Neural progenitor cell (in vitro differentiated cells): ENCODE measurements around the gene GPR137C.

Experiments used
- CTCF ChIP-seq: fragments of 200-600 bp; sonication (generic); IDR thresholded peaks from 2 replicates; pipeline ENCODE4 v1.5.1; 2017; ENCODE audit warnings: antibody characterized with exemption, mild to moderate bottlenecking
- EZH2phosphoT487 ChIP-seq: fragments of 200-600 bp; sonication (generic); IDR thresholded peaks from 2 replicates; pipeline ENCODE4 v1.6.1; 2017; ENCODE audit warnings: antibody characterized with exemption

DNA sequence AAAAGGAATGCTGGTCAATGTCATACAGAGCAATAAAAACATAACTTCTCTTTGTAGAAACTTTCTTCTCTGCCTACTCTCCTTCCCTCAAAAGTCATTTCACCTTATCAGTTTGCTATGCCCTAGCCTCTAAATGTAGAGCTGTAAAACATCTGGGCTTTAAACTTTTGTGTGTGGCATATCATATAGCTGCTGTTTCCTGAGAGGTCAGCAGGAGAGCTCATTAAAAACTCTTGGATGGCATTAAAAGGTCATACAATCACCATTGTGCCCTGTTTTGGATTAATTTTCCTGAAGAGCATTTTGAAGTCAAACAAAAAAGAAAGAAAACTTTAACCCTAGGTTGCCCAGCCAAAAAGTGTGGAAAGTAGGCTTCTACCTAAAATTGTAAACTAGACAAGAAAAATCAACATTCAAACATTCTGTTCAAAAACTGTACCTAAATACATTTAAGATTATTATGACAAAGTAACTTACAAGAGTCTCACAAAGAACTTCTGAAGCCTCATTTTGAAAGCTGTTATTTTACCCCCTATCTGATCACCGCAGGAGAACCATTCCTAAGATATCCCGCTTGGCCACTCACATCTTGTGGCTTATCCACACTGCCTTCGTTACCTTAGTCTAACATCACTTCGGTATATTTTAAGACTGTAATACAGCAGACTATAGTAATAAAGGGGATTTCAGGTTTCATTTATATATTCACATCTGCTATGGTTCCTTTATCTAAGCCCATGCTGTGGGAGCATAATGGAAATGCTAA lies 38.4 kb upstream of the GPR137C start:
- no peak for TF ChIP-seq CTCF
- TF ChIP-seq EZH2phosphoT487 = no peak
